GM18502 (cell line): Measurements from ENCODE around the gene LDLRAD4.

Experiments
- ATAC-seq: cut with Tn5 transposase; IDR thresholded peaks from one replicate; pipeline ENCODE4 v1.9.1; 2021; ENCODE audit warnings: mild to moderate bottlenecking; ENCODE audit not compliant: unreplicated experiment, poor library complexity

The LDLRAD4 gene

DNA sequence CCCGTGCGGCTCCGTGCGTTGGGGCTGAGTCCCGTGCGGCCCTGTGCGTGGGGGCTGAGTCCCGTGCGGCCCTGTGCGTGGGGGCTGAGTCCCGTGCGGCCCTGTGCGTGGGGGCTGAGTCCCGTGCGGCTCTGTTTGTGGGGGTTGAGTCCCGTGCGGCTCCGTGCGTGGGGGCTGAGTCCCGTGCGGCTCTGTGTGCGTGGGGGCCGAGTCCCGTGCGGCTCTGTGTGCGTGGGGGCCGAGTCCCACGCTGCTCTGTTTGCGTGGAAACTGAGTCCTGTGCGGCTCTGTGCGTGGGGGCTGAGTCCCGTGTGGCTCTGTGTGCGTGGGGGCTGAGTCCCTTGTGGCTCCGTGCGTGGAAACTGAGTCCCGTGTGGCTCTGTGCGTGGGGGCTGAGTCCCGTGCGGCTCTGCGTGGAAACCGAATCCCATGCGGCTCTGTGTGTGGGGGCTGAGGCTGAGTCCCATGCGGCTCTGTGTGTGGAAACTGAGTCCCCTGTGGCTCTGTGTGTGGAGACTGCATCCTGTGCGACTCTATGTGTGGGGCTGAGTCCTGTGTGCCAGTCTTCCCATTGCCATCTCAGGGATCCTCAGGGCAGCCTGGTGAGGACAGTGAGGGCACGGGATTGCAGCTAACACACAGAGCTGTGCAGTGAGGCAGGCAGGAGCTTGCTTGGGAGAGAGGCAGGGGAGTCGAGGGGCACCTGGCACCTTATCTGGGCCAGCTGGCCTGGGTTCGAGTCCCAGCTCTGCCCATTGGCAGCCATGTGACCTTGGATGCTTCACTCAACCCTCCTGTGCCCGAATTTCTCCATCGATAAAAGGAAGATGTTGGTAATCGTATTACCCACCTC, 44.5 kb downstream of the LDLRAD4 start:
- no peak for ATAC-seq

GRCh38 chr18:13264091-13265007, 45.8 kb downstream of the LDLRAD4 start:
- ATAC-seq = no peak

- no peak for ATAC-seq
Observed at GRCh38 chr18:13265008-13265910, 46.7 kb downstream of the LDLRAD4 start.

DNA sequence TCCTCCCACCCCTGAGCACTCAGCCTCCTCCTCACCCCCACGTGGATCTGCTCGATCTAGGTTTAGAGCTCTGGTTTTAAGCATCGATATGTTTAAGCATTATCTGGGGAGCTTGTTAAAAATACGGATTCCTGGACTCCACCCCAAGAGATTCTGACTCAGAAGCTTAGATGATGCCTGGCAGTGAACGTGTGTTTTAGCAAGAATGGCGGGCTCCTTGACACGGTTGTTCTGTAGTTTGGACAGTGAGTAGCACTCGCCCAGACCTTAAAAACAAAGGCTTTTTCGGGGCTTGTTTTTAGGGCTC, 47.3 kb downstream of the LDLRAD4 start:
- no peak for ATAC-seq

- ATAC-seq = no peak
Observed at GRCh38 chr18:13266218-13267100, 47.9 kb downstream of the LDLRAD4 start.

DNA sequence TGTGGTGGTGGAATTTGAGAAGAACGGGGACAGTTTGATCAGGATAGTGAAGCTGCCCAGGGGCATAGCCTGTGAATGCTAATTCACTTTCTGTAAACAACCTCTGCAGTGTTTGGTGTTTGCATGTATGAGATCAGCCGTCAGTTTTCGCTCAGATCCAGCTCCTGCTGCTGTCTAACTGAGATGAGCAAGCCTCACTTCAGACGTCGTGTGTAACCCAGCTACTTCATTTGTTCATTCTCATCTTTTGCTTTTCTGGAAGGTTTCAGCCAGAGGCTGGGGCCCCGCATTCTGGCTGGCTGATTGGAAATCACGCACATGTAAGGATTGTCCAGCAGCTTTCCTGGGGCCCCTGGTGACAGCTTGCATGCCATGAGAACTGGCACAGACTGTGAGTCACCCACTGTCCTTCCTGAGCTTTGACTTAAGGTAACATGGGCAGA, 48.9 kb downstream of the LDLRAD4 start:
- ATAC-seq = no peak

- ATAC-seq = no peak
Observed at GRCh38 chr18:13268158-13269012, 49.8 kb downstream of the LDLRAD4 start.

GRCh38 chr18:13269013-13269280, 50.4 kb downstream of the LDLRAD4 start:
- no peak for ATAC-seq

- no peak for ATAC-seq
Observed at GRCh38 chr18:13269521-13270011, 51.0 kb downstream of the LDLRAD4 start.

DNA sequence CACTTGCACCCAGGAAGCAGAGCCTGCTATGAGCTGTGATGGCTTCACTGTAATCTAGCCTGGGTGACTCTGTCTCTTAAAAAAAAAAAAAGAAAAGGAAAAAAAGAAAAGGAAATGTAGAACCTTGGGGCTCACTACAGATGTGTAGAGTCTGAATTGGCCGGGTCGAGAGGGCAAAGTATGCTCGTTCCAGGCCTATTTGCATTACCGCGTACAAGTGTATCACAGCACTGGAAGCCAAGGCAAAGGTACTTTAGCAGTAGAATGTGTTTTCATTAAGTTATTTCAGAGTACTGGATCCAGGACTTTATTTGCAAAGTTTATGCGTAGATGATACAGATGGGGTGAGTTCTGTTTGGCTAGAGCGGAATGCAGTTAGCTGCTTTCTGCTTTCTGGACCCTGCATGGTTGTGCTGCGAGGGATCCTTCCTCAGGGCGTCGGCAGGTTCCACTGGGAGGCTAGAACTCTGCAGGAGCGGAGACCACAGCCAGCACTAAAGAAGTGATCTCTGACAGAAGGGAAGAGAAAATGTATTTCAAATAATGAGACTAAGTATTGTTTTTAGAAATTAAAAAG, 51.8 kb downstream of the LDLRAD4 start:
- no peak for ATAC-seq

DNA sequence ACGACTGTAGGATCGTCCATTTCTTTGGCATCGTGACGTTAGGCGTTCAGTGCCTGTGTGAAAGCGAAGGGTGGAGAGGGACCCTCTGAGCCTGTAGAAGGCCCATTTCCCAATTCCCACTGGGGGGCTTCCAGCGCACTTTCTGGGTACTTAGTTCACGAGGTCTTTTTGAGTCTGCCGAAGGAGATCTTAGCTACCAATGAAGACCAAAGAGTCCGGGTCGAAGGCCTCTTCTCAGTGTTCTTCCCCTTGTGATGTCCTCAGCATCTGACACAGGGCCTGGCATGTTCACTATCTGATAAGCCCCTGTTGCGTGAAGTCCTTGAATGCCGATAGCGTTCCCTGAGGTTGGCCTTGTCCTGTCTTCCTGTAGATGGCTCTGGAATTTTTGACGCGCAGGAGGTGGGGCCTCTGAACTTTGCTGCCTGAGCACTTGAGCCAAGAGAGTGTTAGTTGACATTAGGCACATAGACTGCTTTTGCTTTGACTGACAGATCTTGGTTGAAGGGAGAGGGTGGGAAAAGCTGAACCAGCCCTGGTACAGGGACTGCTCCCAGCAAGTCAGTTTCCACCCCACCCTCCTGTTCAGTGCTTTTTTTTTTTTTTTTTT, 52.8 kb downstream of the LDLRAD4 start:
- ATAC-seq = no peak

DNA sequence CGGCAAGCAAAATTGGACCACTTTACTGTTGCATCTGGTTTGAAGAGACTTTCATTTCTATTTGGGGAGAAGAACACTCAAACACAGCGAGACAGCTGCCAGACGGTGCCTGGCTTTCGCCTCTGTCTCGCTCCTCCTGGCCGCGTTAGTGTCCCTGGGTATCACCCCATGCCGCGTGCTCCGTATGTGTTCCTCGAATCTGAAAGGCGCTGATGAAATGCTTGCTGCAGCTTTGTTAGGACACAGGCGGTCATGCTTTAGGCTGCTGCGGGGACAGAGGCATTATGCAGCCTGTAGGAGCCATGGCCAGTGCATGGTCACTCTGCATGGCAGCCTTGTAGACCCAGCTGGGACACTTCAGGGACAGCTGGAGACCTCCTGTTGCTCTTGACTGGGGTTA, 53.9 kb downstream of the LDLRAD4 start:
- ATAC-seq = no peak

DNA sequence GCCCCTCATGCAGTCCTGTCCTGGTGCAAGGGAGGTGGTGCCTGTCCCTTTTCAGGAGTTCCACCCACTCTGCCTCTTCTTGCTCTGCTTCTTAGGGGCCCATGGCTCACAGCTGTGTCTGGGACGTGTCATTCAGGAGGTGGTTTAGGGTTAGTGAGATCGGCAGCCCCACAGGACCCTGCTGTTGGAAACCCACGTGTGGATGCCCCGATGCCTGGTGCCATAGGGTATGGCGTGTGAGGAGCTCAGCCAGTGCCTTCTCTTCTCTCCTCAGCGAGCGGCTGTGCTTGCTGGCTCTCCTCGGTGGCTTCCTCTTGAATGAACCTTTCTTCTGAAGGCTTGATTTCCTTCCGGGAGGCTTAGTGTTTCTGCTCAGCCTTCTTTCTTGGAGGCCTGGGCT, 55.2 kb downstream of the LDLRAD4 start:
- no peak for ATAC-seq

- no peak for ATAC-seq
Observed at GRCh38 chr18:13275075-13275474, 56.5 kb downstream of the LDLRAD4 start.

- no peak for ATAC-seq
Observed at GRCh38 chr18:13276530-13277520, 58.3 kb downstream of the LDLRAD4 start.

- no peak for ATAC-seq
Observed at GRCh38 chr18:13278062-13278630, 59.6 kb downstream of the LDLRAD4 start.
